ENCODE results near the gene LDLRAD3.

Gene LDLRAD3

DNA sequence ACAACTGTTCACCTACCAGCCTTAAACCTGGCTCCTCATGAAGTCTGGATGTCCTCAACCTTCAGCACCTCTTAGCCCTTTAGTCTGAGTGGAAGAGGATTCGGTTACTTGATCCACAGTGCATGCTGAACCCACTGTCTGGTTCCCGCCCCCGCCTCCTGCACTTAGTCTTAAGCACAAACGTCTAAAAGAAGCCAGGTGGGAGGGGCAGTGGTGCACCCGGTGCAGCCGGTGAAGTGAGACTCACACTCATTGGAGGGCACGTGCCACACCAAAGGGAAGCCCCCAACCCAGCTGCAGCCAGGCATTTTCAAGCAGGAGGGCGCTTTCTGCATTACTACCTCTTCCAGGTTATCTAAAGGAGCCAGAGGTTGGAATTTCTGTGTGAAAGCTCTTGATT, 198.6 kb downstream of the LDLRAD3 start:
- peak; percentile 40 to 82 for DNase-seq

DNA sequence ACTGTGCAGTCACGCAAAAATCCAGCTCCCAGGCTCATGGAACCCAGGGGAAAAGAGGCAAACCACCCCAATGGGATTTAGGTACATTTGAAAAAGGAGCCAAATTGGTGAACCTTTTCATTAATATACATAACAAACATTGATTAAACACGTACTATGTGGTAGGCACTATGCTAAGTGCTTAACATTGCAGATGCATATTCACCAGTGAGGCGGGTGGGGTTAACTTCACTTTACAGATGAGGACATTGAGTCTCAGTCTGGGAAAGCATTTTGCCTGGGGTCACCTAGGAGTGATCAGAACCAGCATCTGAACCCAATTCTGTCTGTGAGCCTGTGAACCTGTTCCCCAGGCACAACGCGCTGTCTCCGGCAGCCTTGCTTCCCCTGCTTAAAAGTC, 199.0 kb downstream of the LDLRAD3 start:
- no peak for DNase-seq

DNA sequence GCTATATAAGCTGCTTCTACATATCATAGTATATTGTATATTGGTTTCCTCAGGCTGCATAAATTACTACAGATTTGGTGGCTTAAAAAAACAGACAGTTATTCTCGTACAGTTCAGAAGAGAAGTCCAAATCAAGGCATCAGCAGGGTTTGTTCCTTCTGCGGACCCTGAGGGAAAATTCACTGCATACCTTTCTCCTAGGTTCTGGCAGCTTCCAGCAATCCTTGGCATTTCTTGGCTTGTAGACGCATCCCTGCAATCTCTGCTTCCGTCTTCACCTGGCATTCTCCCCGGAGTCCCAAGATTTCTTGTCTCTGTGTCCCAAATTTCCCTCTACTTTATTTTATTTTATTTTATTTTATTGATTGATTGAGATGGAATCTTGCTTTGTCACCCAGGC, 202.6 kb downstream of the LDLRAD3 start:
- no peak for DNase-seq

GRCh38 chr11:36147491-36147890, 203.6 kb downstream of the LDLRAD3 start:
- no peak for DNase-seq

- peak; percentile 16 to 88 for DNase-seq
Observed at GRCh38 chr11:36148701-36149100, 204.8 kb downstream of the LDLRAD3 start.

DNA sequence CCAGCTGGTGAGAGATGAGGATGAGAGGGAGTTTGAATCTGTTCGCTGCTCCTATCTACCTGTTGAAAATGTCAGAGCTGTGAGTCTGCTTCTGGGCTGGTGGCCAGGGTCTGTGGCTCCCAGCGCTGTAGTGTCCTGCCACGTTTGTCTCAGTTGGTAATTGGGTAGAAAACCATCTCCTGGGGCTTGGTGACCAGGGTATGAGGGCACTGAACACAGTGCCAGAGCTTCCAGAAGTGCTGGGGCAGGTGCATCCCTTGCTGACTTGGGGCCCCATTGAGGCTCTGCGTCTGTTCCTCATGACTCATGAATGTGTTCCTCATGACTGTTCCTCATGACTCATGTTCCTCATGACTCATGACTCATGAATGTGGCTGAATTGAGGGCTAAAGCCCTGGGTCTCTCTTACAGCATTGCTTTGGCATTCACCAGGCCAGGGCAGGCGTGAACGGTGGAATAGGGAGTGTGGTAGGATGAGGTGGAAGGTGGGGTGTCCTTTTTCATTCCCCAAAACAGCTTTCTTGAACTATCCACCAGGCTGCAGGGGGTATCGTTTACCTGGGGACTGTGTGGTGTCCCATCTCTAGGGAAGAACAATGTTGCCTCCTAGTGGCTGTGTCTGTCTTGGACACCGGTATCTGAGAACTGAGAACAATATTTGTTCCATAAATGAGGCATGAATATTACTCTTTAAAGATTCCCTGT, 205.8 kb downstream of the LDLRAD3 start:
- peak; percentile 19 to 58 for DNase-seq

GRCh38 chr11:36150986-36151385, 207.1 kb downstream of the LDLRAD3 start:
- no peak for DNase-seq

DNA sequence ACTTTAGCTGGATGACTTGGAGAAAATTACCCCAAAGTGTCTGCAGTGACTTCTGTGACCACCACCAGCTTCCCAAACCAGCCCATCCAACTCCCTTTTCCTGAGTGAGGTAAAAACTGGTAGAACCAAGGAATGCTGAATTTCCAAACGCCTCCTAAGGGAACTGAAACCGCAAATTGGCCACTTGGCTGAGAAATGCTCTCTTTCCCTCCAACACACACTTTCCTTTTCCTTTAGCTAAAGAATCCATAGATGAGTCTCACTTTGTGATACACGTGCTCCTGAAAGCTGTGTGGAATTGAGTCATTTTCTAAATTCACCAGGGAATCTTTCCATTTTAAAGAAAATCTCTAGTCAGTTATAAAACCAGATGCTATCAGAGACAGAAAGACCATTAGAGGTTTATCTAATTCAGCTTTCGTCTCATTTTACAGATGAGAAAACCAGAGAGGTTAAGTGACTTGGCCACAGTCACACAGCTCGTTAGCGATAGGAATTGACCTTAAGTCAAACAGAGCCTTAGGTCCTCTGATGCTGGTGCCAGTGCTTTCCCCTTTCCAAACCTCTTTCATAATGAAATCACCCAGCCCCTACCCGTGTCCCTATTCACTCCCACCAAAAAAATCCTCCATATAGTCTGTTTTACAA, 208.2 kb downstream of the LDLRAD3 start:
- no peak for DNase-seq

GRCh38 chr11:36153551-36153950, 209.7 kb downstream of the LDLRAD3 start:
- no peak for DNase-seq

DNA sequence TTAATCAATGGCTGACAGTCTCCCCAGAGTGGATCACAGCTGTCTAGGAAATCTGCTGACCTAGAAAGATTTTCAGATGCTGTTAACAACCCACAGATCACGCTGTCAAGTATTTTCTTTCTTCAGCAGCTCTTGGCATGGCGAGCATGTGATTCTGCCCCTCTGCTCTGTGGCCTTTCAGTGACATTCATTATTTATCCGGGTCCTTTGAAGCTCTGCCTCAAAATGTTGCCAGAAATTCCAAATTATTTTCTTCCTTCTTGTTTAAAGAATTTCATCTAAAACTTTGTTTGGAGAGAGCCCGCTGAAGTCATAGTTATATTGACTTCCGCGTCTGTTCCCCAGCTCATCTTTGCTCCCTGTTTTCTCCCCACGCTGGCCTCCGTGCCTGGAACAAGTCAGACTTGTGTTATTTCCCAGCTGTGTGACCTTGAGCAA, 211.3 kb downstream of the LDLRAD3 start:
- no peak for DNase-seq

DNA sequence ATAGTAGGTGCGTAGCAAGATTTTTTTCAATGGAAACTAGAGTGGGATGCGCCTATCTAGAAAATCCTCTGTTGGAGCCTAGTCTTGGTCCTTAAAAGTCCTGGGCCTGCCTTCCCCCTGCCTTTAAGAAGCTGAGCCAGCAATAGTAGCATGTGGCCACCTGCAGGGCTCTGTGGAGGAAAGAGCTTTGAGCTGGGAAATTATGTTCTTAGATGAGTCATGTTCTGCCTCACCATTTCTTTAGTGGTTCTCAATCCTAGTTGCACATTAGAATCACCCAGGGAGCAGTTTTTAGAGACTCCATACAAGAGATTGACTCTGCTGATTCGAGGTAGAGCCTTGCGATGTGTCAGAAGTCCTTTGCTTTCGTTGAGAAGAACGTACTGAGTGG, 211.9 kb downstream of the LDLRAD3 start:
- DNase-seq: no peak

DNA sequence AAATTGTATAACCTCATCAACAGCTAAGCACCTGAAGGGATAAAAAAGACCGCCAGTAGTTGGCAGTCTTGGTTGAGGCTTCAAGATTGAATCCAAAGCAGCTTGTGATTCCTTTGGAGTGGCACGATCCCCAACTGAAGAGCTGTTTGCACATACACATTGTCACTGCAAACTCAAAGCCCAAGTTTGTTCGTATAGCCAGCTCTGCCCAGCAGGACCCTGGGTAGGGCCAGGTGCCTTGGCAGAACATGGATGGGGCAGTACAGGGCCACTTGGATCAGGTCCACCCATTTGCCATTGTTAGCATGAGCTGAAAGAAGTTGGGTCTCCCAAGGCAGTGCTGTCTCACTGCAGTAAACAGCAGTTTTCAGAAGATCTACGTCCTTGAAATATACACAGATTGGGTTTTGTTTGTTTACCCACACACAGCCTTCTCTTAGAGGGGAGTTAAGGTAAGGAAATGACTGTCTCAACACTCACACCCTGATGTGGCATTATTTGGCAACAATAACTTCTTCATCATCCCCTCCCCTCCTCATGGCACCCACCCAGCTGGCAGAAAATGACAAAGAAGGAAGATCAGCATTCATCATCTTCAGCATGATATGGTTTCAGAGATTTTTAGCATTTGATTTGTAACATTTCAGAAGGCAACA, 212.4 kb downstream of the LDLRAD3 start:
- DNase-seq: peak in 1 of 2 experiments; percentile 45

DNA sequence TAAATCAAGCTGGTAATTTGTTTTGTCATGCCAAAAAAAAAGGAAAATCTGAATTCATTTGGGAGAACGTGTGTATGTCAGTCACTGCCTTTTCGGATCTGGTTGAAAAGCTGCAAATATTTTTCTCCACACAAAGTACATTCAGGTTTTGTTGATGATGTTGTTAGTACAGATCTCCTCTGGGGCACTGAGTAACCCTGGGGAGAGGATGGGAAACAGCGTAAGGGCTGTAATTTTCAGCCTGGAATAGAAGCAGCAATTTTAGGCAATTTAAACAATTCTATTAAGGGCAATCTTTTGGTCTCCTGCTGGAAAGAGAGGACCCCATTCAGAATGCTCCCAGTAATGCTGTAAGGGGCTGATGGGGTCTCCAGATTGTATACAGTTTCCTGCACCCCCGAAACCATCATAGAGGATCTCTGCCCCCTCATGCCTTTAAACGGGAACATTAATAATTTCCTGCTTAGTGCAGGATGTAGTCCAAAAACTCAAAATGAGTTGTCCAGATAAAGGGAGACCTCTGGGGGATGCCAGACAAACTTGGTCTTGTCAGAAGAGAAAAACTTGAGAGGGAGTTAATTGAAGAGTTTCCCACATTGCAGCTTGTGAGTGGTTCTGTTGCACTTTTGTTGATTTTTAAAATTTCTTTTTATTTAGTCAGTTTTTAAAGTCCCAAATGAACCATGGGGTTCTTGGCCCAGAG, 213.1 kb downstream of the LDLRAD3 start:
- DNase-seq: no peak

DNA sequence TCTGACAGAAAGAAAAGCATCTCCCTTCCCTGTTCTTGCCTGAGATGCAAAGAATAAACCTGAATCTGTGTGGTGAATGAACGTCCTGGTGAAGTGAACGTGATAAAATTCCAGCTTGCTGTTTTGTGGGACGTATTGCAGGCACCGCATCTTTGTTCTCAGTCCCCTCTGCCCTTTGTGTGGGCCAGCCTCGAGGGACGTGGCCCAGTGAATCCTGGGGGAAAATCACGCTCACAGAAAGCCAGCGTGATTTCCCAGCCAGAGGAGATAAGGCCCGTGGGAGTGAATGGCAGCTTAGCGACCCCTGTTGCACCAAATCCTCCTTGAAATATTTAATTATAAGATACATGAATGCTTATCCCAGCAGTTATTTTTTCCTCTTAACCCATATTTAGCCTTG, 216.2 kb downstream of the LDLRAD3 start:
- no peak for DNase-seq

DNA sequence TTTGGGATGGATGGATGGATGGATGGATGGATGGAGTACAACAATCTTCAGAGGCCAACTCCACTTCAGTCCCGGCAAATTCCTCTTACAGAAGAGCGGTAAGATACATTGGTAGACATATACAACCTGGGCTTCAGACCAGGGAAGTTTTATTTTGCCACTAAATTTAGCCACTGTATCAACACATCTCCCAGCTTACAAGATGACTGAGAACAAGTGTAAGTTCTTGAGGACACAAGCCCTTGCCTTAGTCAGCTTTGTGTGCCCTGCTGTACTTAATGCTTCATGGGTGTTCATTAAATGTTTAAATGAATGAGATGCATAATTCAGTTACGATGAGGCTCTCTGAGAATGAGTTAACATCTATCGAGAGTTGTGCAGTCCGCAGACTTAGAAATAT, 217.7 kb downstream of the LDLRAD3 start:
- DNase-seq: no peak

GRCh38 chr11:36162006-36162882, 218.4 kb downstream of the LDLRAD3 start:
- DNase-seq: no peak

GRCh38 chr11:36162883-36163434, 219.1 kb downstream of the LDLRAD3 start:
- no peak for DNase-seq

DNA sequence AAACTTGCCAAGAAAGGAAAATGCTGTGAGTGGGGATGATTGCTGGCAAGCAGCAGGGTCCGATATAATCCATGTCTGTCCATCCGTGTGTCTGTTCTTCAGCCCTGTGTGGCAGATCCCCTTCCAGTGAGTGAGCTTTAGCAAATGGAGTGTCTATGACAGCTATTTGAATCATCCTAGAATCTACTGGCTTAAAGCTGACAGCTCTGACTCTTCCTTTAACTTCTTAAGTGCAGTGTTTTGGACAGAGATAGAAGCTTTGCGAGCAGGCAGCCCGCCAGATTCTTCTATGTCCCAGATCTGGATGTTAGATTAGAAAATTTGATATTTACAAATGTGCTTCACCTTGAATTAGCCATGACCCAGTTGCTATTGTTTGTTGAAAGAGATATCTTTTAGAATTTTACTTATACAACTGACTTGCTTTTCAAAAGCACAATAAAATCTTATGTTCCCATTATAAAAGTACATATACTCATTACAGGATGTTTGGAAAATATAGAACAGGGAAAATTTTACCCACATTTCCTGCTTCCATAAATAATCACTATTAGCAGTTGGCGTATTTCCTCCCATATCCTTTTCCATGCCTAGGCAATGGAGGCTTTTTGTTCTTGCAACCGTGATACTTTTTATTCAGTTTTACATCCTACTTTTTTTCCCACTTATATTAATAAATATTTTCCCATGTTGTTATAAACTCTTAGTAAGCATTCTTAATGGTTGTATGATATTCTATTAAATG, 220.8 kb downstream of the LDLRAD3 start:
- DNase-seq: no peak

DNA sequence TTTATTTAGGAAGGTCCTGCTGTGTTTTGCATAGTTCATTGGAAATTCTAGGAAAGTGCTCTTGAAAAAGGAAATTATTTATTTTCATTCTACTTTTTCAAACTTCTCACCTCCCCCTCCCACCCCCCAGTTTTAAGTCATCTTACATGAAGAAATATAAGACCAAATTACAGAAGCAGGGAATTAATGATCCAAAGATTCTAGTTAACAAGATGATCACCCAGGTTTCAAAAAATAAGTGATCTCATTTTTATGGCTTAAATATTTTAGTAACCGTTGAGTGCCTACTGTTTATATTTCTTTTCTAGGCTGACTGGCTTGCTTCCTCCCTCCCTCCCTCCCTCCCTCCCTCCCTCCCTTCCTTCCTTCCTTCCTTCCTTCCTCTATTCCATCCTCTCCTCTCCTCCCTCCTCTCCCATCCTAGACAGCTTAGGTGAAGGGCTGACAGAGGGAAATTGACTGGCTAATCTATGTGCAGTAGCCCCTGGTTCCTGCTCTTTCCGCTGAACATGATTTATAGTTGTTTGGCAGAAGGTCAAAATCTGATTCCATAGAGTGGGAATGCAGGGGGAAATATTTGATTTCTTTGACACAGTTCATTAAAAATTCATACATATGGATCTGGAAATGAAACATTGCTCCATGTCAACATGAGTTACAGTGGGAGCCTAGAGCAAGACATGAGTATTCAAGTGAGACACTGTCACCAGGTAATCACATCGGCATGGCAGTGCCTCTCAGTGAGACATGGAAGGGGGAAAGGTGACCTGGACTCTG, 221.9 kb downstream of the LDLRAD3 start:
- no peak for DNase-seq

DNA sequence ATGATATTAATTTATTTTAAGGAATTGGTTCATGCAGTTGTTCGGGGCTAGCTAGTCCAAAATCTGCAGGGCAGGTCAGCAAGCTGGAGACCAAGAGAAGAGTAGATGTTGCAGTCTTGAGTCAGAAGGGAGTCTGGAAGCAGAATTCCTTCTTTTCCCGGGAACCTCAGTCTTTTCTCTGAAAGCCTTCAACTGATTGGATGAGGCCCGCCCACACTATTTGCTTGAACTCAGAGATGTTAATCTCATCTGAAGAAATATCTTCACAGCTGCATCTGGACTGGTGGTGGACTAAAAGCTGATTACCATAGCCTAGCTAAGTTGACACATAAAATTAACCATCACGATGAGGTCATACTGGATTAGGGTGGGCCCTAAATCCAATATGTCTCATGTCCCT, 223.2 kb downstream of the LDLRAD3 start:
- DNase-seq: no peak

GRCh38 chr11:36167729-36168128, 223.9 kb downstream of the LDLRAD3 start:
- DNase-seq: no peak

Measured in NCI-H524 (cell line).